ENCODE data around the gene PHF24.

GRCh38 chr9:34957492-34958410, at the start of gene PHF24:
- TF ChIP-seq CTCF (CRISPR knock-in tag; IDR thresholded peaks at IDR 0.05) = no peak
- no peak for TF ChIP-seq HNF4A (CRISPR knock-in tag; IDR thresholded peaks at IDR 0.05)
- no peak for TF ChIP-seq KLF6 (CRISPR knock-in tag; IDR thresholded peaks at IDR 0.05)
- TF ChIP-seq ZNF589 (CRISPR knock-in tag; conservative IDR thresholded peaks at IDR 0.05) = no peak
- no peak for TF ChIP-seq ZSCAN22 (CRISPR knock-in tag; IDR thresholded peaks at IDR 0.05)
- TF ChIP-seq AKAP8 (CRISPR knock-in tag; IDR thresholded peaks at IDR 0.05) = no peak
- no peak for TF ChIP-seq REST (IDR thresholded peaks at IDR 0.05; ENCODE audit: borderline replicate concordance in 1 of 2, low read depth in 1 of 2, low read length in 2 of 2)
- no peak for TF ChIP-seq CHD2 (IDR thresholded peaks at IDR 0.05; ENCODE audit: low read depth, low read length)
- TF ChIP-seq BHLHE40 (IDR thresholded peaks at IDR 0.05; ENCODE audit: low read length) = 0 out of 2 replicates have a peak, but pooled peaks have one; percentile 10
- no peak for TF ChIP-seq GATAD1 (CRISPR knock-in tag; IDR thresholded peaks at IDR 0.05)
- TF ChIP-seq ZNF782 (CRISPR knock-in tag; IDR thresholded peaks at IDR 0.05; ENCODE audit: borderline replicate concordance) = no peak
- TF ChIP-seq BCL6 (CRISPR knock-in tag; IDR thresholded peaks at IDR 0.05) = no peak
- TF ChIP-seq HBP1 (CRISPR knock-in tag; IDR thresholded peaks at IDR 0.05; ENCODE audit: low read depth) = no peak
